A673 (cell line): ENCODE measurements around the gene PPARA.

Experiments
- CTCF ChIP-seq: fragments of 300-800, 200-600 bp; sonication (generic); conservative IDR thresholded peaks from 2 replicates; pipeline ENCODE4 v1.5.1; 2017; ENCODE audit warnings: low read depth, mild to moderate bottlenecking, antibody characterized with exemption, low read length, moderate library complexity, mixed read lengths
- EZH2 ChIP-seq: fragments of 200-600 bp; sonication (generic); IDR thresholded peaks from 2 replicates; pipeline ENCODE4 v1.6.1; 2017; ENCODE audit warnings: borderline replicate concordance, low read depth, mild to moderate bottlenecking, mixed read lengths, antibody characterized with exemption, low read length; ENCODE audit not compliant: poor library complexity, severe bottlenecking

GRCh38 chr22:46272196-46272595, 121.9 kb downstream of the PPARA start:
- TF ChIP-seq CTCF (no peak), EZH2 (no peak)
